Ureter (tissue), 1 donor: ENCODE results near the gene PKN2. TPM values are rescaled to one million over a fixed set of nuclear protein-coding genes. Genes with fewer than 3 reads are reported as not detected.

Source experiments
- DNase-seq: peaks from one replicate; pipeline ENCODE4 v3.0.0-alpha.2; 2020; ENCODE audit warnings: low spot score
- total RNA-seq: library from RNA; stranded (reverse); gene quantifications from one replicate; pipeline ENCODE4 v1.2.4, GENCODE V29; 2023
- donor health status: DM: yes; HTN: yes; CAD: no.

Gene PKN2
- 95.4 TPM for total RNA-seq

DNA sequence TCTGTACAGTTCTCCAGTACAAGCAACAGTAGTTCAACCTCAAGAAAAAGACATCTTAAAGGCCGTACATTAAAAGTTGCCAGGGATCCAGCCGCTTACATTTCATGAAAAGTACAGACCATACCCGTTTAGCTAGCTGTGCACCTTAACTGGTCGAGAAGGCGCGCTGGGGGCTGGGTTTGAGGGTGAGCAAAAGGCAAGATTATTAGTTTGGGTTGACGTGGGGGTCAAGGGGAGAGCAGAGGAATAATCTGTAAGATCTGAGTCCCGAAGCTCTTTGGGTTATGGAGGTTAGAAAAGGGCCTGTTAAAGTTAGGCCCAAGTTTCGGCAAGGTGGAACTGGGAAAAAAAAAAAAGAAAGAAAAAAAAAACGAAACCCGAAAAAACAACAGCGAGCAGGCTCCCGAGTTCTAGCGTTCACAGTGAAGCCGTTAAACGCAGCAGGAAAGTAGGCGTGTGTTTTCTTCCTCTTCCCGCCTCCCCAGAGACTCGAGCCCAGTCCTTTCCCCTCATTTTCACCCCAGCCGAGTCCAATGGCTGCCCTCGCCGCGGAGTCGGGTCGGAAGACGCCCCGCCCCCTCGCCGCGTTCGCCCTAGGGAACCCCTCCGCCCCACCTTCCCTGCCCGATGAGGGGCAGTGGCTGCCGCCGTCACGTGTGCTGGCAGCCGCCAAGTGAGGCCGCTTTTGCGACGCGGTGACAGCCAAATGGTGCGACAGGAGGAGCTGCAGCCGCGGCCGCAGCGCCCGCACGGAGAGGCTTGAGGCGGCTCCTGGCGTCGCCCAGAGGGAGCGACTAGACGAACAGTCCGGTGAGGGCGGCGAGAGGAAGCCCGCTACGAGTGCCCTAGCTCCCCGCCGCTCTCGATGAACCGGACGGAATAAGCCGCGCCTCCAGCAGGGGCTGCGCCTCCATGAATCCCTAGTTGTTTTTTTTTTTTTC, at the start of gene PKN2:
Gene PKN2, plus strand, starts transcription at position 733 of the 941 bp plus-strand sequence. CDS start 308 bp downstream, outside the sequence.
- DNase-seq: peak; percentile 97

DNA sequence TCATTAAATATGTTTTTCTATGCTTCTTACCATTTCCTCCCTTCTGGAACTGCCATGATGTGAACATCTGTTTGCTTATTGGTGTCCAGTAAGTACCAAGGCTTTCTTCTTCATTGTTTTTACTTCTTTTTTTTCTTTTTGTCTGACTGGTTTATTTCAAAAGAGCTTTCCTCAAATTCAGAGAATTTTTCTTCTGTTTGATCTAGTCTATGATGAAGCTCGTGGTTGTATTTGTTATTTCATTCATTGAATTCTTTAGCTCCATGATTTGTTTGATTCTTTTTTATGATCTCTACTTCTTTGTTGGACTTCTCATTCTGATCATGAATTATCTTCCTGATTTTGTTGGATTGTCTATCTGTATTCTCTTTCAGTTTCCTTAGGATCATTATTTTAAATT, 49.5 kb upstream of the PKN2 start:
- no peak for DNase-seq

DNA sequence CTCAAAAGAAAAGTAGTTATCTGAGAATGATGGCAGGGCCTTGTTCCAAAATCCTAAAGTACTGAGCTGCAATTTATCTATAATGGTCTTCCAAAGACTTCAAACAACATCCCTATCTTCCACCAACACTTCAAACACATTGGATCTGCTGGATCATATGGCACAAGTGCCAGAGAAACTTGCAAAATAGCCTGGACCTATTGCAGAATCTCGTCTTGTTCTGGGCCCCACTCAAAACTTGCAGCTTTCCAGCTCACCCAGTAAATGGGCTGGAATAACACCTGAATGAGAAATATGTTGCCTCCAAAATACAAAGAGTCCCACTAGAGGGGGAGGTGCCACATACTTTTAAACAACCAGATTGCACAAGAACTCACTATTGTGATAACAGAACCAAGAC, 44.0 kb upstream of the PKN2 start:
- DNase-seq: no peak

DNA sequence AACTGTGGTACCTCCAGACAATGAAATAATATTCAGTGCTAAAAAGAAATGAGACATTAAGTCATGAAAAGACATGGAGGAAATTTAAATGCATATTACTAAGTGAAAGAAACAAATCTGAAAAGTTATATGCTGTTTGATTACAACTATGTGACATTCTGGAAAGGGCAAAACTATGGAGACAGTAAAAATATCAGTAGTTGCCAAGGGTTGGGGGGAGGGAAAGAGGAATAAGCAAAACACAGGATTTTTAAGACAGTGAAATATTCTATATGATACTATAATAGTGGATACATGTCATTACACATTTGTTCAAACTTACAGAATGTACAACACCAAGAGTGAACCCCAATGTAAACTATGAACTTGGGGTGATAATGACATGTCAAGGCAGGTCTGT, 38.2 kb upstream of the PKN2 start:
- no peak for DNase-seq

DNA sequence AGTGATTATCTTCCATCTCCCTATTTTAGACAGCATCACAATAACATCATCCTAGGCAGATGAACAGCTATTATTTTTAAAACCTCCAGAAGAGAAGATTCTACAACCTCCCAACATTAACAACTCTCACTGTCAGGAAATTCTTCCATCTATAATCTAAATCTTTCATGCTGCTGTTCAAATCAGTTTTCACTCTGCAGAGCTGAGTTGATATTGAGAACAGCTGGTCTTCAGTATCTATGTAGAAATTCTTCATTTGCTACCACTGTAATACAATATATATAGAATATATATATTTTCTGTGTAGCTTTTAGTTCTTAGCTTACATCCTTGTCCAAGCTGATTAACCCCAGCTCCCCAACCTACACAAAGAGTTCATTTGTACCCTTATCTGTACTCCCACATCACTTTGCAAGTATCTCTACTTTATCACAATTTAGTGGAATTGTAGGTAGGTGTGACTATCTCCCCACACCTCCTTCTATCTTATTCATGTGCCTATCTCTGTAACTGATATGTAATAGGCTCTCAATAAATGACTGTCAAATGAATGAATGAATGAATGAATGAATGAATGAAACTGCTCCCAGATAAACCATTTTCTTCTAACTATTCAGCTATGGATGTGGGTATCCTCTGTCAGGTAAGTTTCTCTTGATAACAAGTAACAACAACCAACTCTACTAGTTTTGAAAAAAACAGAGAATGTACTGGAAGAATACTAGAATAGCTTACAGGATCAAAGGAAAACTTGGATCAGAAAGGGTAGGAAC, 37.4 kb upstream of the PKN2 start:
- no peak for DNase-seq

DNA sequence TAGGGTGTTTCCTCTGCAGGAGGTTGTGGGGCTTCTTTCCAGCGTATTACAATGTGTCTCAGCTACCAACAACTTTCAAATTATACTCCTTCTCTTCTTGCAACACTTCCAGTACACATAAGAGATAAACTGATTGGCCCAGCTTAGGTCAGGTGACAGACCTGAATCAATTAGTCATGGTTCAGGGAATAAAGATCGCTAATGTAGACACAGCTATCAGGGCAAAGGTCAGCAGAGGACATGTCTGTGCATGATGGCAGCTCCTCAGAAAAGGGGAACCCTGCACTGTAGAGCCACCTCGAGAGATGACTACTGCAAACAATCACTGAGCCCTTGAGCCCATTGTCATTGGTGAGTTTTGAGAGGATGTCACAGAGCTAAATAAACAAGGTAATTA, 36.8 kb upstream of the PKN2 start:
- DNase-seq: no peak

DNA sequence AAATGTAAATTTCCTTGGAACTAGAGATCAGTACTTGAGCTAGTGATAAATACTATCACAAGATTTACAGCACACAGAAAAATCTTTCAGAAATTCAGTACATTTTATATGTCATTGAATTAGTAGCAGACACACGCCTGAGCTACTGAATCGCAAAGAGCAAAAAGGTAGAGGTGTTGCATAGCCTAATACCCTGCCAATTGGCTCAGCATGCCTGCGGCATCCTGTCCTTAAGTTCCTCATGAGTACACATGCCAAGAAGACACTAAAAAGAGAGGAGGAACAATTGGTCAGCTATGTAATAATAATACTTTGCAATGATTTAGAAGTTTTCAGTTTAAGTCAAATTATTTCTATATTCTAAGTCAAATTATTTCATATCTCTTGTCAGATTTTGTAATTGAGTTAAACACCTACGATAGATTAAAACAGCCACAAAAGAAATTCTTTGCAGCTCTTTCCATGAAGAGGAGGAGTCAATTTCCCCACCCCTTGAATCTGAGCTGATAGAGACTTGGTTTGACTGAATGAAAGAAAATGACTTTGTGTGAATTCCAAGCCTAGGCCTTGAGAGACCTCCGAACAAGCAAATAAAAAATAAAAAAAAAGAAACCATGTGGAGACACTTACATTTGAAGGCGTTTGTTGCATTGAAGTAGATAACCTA, 36.2 kb upstream of the PKN2 start:
- no peak for DNase-seq

DNA sequence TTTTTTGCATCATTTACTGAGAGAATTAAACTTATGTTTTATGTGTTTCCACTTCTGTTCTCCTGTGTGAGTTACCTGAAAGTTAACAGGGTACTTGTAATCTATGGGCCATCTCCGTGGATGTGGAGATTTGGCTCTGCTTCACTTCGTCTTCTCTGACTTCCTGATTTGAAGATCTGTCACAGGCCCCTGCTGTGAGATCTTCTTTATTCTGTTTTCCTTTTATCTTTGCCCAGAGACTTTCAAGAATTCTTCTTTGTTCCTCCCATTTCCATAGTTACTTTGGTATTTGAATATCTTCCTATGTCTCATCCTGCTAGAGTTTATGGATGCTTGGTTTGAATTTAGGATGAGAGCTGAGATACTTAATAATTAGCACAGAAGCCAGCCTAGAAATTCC, 35.4 kb upstream of the PKN2 start:
- no peak for DNase-seq

DNA sequence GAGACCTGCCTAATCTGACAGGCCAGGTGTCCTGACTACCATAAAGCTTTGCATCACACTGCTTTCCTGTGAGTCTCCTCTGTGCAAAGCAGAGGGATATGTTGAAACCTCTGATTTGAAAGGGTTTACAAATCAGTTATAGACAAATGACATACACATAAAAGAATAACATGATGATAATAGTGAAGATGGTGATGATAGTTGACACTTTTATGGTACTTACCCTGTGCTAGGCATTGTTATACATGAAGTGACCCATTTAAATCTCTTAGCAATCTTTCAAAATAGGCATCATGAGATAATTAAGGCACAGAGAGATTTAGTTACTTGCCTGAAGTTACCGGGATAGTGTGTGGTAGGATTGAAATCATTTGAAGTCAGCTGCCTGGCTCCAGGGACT, 34.1 kb upstream of the PKN2 start:
- no peak for DNase-seq

DNA sequence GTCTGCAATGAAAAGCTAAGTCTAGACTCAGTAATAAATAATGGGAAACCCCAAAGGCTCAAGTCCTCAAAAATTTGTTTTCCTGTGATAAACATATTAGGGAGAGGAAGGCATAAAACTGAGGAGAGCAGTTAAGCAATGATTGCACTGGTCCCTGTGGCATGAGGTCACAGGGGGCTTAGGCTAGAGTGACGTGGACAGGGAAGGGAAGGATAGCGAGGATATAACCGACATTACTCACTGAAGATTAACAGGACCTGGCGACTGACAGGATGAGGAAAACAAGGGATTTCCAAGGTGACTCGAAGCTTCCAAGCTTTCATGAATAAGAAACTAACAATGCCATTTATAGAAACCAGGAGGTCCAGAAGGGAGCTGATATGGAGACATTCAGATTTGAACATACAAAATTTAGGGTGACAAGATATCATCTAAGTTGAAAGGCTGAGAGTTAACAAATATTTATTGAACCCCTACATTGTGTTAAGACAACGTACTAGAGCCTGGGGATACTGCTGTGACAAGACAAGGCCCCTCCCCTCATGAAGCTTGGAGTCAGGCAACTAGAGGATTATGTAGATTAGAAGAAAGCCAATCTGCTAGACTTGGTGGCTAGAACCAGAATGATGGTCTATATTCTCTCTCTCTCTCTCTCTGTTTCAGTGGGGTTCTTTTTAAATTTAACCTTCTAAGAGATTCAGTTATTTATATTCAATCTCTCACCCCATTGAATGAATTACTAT, 33.2 kb upstream of the PKN2 start:
- DNase-seq: no peak

DNA sequence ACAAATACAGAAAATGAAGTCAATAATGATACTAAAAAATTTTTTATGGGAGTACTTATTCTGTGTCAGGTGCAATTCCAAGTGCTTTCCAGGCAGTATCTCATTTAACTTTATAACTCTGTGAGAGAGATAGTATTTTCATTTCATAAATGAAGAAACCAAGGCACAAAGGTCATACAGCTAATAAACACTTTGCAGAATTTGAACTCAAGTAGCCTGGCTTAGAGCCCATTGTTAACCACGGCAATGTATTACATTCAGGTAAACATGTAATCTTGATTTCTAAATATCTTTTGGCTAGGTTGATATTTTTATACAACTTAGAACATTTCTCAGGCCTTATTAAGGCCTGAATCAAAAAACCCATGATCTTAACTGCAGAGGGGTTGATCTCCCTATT, 28.9 kb upstream of the PKN2 start:
- no peak for DNase-seq

DNA sequence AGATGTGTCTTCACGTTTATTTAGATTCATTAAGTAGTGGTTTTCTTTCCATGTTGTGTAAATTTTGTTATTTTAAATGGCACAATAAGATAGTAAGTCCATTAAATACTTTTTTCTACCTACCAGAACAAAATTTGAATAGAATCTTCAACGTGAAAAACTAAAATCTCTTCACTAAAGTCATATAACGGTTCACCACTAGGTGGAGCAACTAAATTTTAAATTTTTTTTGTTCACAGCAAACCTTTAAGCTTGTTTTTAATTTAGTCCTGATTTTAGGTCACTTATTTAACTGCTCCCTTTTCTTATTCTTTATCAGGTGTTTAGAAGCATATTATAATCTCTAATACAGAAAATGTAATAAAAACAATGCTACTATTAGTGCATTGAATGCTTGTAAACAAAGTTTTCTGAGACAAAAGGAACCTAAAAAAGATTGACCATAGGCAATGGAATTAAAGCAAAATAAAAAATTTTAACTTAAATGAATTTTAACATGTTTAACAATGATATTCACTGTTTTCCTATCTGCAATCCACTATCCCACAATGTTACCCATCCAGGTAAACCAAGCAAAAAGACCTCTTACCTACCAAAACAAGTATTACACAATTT, 28.3 kb upstream of the PKN2 start:
- no peak for DNase-seq

DNA sequence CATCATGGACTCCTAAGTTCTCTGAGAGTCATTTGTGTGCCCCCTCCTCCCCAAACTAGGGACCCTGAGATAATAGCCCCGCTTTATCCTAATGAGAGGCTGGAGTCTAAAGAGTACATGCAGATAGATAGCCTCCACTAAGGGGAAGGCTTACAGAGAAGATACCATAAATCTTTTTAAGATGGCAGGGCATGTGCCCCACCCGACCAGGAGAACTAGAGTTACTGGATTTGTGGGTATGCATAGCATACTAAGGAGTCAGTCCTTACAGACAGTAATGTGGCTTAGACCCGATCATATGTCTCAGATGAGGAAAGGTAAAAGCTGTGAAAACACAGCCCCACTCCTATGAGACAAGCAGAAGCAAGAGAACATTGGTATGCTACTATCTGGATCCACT, 25.7 kb upstream of the PKN2 start:
- DNase-seq: no peak

DNA sequence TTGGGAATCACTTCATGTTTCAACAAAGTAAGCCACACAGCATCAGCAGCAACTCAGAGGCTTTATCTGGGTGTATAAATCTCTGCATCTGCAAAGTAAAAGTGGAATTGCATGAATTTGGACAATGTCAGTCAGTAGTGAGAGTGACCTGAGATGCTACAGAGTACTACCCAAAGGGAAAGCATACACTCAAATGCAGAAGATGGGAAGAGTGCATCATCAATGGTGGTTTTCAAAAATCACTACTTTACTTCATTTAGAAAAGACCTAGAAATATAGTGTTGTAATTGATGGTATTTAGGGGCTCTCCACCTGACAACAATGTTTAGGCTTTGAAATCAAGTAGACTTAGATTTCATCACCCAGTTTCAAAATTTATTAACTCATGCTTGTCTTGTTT, 24.5 kb upstream of the PKN2 start:
- DNase-seq: no peak

DNA sequence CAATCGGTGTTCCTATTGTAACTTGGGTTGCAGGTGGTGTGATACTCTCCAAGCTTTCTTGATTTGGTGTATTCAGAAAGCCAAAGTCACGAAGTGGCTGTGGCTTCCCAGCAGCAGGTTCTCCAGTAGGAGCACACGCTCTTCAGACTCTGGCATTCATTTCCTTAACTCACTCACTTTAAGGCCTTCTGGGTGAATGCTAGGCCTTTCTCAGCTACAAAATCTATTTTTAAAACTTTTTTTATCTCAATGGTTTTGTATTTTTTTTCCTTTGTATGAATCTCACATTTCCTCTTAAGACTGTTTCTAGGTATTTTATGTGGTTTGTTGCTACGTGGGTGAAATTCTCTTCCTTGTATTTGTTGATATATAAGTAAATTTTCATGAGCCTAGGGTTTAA, 22.9 kb upstream of the PKN2 start:
- no peak for DNase-seq

DNA sequence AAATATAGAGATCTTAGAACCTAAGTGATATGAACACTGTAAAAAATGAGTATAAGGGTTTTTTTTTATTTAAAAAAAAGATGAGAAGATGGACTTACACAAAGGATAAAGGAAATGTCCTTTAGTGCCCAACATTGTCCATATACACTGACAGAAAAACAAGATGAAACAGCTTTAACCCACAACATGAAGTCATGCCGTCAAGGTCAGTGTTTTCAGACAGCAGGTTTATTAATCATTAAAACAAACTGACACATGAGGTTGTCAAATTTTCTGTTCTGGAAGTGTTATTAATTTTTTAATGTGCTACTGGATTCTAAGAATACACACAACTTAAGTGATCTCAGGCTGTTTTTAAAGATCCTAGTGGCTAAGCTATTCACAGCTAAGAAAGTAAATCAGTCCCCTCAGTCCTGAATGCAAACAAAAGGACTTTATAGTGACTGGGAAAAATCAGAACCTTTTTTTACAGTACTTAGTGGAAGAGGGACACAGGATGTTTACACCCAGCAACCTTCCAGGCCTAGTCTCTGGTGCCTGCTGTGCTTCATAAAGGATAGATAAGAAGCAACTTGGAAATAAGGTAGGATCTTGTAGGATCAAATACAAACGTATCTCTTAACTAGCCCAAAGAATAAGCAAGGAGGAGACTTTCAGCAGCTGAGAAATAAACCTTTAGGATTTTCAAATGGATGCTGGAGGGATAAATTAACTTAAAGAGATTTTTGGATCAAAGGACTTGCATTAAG, 21.9 kb upstream of the PKN2 start:
- DNase-seq: no peak

DNA sequence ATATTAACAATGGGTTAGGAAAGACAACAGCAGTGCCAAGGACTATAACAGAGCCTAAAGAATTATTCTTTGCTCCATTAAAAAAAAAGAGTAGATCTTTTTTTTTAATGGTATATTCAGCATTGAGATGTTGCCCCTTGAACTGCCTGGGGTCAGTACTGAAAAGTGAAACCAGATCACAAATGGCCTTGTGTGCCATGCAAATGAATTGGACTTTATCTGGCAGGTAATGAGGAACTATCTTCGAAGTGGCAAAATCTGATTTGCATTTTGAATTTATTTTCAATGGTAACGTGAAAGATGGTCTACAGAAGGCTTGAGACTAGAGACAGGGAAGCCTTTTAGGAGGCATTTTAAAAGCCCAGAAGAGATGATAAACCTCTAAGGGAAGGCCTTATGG, 21.4 kb upstream of the PKN2 start:
- no peak for DNase-seq

DNA sequence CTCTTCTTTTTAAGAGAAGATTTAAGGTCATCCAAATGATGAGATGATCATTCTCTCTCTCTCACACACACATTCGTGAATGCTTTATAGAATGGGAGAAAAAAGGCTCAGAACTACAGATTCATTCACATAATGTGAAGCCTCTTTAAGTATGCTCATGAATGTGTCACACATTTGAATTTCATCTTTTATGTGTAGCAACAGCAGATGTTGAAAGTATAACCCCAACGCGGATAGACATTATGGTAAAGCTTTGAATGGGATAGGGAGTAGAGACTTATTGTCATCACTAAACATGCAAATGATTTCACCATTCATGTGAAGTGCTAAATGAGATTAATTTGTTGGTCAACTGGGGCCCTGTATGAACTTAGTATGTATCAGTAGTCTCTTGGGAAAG, 15.7 kb upstream of the PKN2 start:
- no peak for DNase-seq

DNA sequence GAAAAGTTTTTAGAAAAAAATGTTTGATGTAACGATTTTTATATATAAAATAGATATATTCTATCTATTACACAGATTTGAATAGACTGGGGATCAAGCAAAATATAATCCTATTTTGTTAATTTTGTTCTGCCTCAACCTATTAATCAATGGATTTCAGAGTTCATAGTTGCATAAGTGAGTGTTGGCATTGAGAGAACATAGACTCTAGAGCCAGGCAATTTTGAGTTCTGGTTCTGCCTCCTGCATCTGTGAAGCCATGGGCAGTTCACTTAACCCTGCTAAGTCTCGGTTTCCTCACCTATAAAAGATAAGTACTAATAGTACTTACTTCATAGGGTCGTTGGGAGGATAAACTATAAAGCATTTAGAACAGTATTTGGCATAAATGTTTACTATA, 13.6 kb upstream of the PKN2 start:
- no peak for DNase-seq

DNA sequence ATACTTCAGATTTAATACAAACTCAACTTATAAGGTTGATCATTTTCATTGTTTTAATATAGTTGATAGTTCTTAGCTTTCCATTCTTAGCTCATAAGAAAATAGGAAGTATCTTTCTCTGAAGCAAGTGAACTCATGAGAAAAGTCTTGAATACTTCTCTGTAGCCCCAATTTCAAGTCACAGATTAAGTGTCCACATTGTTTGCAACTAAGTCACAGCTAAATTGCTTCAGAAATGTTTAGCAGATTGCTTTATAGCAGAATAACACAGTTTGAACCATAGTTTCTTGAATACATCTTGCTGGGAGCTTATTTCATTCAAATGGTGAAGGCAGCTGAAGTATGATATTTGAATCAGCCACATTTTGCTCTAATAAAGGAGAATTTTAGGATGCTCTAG, 10.6 kb upstream of the PKN2 start:
- no peak for DNase-seq

DNA sequence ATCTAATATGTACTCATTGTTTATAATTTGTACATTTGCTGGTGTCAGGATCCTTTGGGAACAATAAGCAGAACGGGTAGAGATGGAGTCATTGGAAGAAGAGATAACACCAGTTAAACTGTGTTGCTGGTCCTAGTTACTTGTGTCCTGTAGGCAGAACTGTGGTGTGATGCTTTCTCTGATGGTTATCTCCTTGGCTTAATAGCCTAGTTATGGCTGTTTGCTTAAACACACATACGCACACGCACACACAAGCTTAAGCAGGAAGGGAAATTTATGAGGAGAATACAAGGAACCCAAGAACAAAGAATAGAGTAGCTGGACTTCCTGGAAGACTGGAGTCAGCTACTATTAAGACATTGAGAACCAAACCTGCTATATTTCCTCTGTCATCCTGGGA, 5.7 kb upstream of the PKN2 start:
- DNase-seq: no peak
